H1 (cell line): ENCODE data around the gene MRPS12. TPM values are rescaled to one million over a fixed set of nuclear protein-coding genes. Genes with fewer than 3 reads are reported as not detected.

Source experiments
- ASH2L ChIP-seq: fragments of 200-600, 300-600 bp; sonication (generic); IDR thresholded peaks from one replicate; pipeline ENCODE4 v1.7.1; 2017; ENCODE audit warnings: low read length
- EP300 ChIP-seq, 2 experiments: IDR thresholded peaks; 1 replicate in 1 of 2; 2 replicates in 1 of 2; pipeline ENCODE4 v1.6.1; 2011 to 2012; ENCODE audit warnings: low read depth in 2 of 2, low read length in 2 of 2, mild to moderate bottlenecking in 2 of 2, borderline replicate concordance in 1 of 2, inconsistent platforms in 1 of 2, moderate library complexity in 1 of 2
- PHF8 ChIP-seq: fragments of 200-600 bp; sonication (generic); conservative IDR thresholded peaks from 2 replicates; pipeline ENCODE4 v1.7.1; 2012; ENCODE audit warnings: low read depth, mild to moderate bottlenecking, inconsistent platforms, low read length, moderate library complexity
- SP2 ChIP-seq: IDR thresholded peaks from 2 replicates; pipeline ENCODE4 v1.6.1; 2012; ENCODE audit warnings: mild to moderate bottlenecking, low read length, inconsistent platforms
- SRF ChIP-seq: IDR thresholded peaks from 2 replicates; pipeline ENCODE4 v1.6.1; 2011; ENCODE audit warnings: mild to moderate bottlenecking, low read depth, low read length, moderate library complexity
- TBP ChIP-seq: IDR thresholded peaks from 2 replicates; pipeline ENCODE4 v1.6.1; 2011; ENCODE audit warnings: low read depth, low read length, improper control_type of control experiment
- polyA plus RNA-seq, 7 experiments: library from polyadenylated mRNA; depleted of rRNA in 3 of 7; stranded (reverse) in 5 of 7; unstranded in 2 of 7; fragments of >200 nt in 5 of 7; fragments of 200-250 nt in 2 of 7; gene quantifications; 1 replicate in 5 of 7; 2 replicates in 1 of 7; 4 replicates in 1 of 7; pipeline versions ENCODE4 v1.2.1 to v1.2.3, GENCODE V29; 2011 to 2013; ENCODE audit warnings: missing spikeins in 2 of 7, mixed read lengths in 2 of 7
- total RNA-seq: library from RNA; stranded (reverse); fragmentation: NEBNext Ultra II Directional; extraction: Animal tissue kit (Norgen Biotek cat#: 25700); gene quantifications from 2 replicates; pipeline ENCODE4 v1.2.1, GENCODE V29; 2021
- TF ChIP-seq, protein P1 (sequence below): IDR thresholded peaks from 2 replicates; pipeline ENCODE4 v1.6.1; 2011; ENCODE audit warnings: low read depth, mild to moderate bottlenecking, low read length; ENCODE audit not compliant: insufficient read depth

MRPS12 gene
- total and polyA plus RNA-seq, 2 of the 8 experiments (the other 6 are each of a cell fraction or from before 2014, with no cell fraction given), result 79.0 to 175 TPM

GRCh38 chr19:38980583-38981374 is 50.0 kb downstream of the MRPS12 start (continued):
- TF ChIP-seq TBP (no peak), ASH2L (no peak), EP300 (IDR thresholded peaks at IDR 0.05; ENCODE audit: borderline replicate concordance in 1 of 2, low read depth in 2 of 2, low read length in 2 of 2) (no peak), SRF (no peak), SP2 (no peak), PHF8 (no peak)
- TF ChIP-seq, protein P1, sequence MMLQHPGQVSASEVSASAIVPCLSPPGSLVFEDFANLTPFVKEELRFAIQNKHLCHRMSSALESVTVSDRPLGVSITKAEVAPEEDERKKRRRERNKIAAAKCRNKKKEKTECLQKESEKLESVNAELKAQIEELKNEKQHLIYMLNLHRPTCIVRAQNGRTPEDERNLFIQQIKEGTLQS, result no peak

Other genes starting within 250 kb of the MRPS12 start
- 7.9 and 8.8 TPM in 2 replicates for gene CAPN12, start 186.5 kb upstream of the MRPS12 start, total RNA-seq
- 20.0 and 25.9 TPM in 2 replicates for gene CAPN12, start 186.5 kb upstream of the MRPS12 start, polyA plus RNA-seq (2011; rRNA removed)
- not detected in 2 replicates for gene LGALS7, start 157.4 kb upstream of the MRPS12 start, total RNA-seq
- 0.32 and 1.2 TPM in 2 replicates for gene LGALS7, start 157.4 kb upstream of the MRPS12 start, polyA plus RNA-seq (2011; rRNA removed)
- gene LGALS7B, start 141.7 kb upstream of the MRPS12 start, total RNA-seq, result not detected in 2 replicates
- gene LGALS7B, start 141.7 kb upstream of the MRPS12 start, polyA plus RNA-seq (2011; rRNA removed), result 3.6 and 6.2 TPM in 2 replicates
- 0.37 and 0.54 TPM in 2 replicates for gene LGALS4, start 118.0 kb upstream of the MRPS12 start, total RNA-seq
- 0.32 and 0.71 TPM in 2 replicates for gene LGALS4, start 118.0 kb upstream of the MRPS12 start, polyA plus RNA-seq (2011; rRNA removed)
- 101 and 103 TPM in 2 replicates for gene ECH1, start 99.2 kb upstream of the MRPS12 start, total RNA-seq
- gene ECH1, start 99.2 kb upstream of the MRPS12 start, polyA plus RNA-seq (2011; rRNA removed), result 147 and 173 TPM in 2 replicates
- gene HNRNPL, start 81.0 kb upstream of the MRPS12 start, total RNA-seq, result 711 and 779 TPM in 2 replicates
- gene HNRNPL, start 81.0 kb upstream of the MRPS12 start, polyA plus RNA-seq (2011; rRNA removed), result 403 and 404 TPM in 2 replicates
- 11.9 and 14.2 TPM in 2 replicates for gene RINL, start 52.7 kb upstream of the MRPS12 start, total RNA-seq
- gene RINL, start 52.7 kb upstream of the MRPS12 start, polyA plus RNA-seq (2011; rRNA removed), result 11.1 and 13.1 TPM in 2 replicates
- 6.1 and 6.5 TPM in 2 replicates for gene SIRT2, start 31.3 kb upstream of the MRPS12 start, total RNA-seq
- 10.0 and 11.8 TPM in 2 replicates for gene SIRT2, start 31.3 kb upstream of the MRPS12 start, polyA plus RNA-seq (2011; rRNA removed)
- gene NFKBIB, start 31.0 kb upstream of the MRPS12 start, total RNA-seq, result 36.3 and 37.3 TPM in 2 replicates
- gene NFKBIB, start 31.0 kb upstream of the MRPS12 start, polyA plus RNA-seq (2011; rRNA removed), result 44.1 and 62.3 TPM in 2 replicates
- 0.56 and 0.73 TPM in 2 replicates for gene CCER2, start 18.8 kb upstream of the MRPS12 start, total RNA-seq
- gene CCER2, start 18.8 kb upstream of the MRPS12 start, polyA plus RNA-seq (2011; rRNA removed), result 0.32 and 0.71 TPM in 2 replicates
- gene SARS2, start 181 bp upstream of the MRPS12 start, total RNA-seq, result 59.2 and 68.0 TPM in 2 replicates
- gene SARS2, start 181 bp upstream of the MRPS12 start, polyA plus RNA-seq (2011; rRNA removed), result 102 and 139 TPM in 2 replicates
- gene FBXO17, start 44.8 kb downstream of the MRPS12 start, total RNA-seq, result 14.5 and 15.3 TPM in 2 replicates
- 11.7 and 19.9 TPM in 2 replicates for gene FBXO17, start 44.8 kb downstream of the MRPS12 start, polyA plus RNA-seq (2011; rRNA removed)
- gene FBXO27, start 101.6 kb downstream of the MRPS12 start, total RNA-seq, result 18.8 and 25.5 TPM in 2 replicates
- 10.9 and 16.8 TPM in 2 replicates for gene FBXO27, start 101.6 kb downstream of the MRPS12 start, polyA plus RNA-seq (2011; rRNA removed)
- 0.50 and 0.98 TPM in 2 replicates for gene ACP7, start 153.4 kb downstream of the MRPS12 start, total RNA-seq
- gene ACP7, start 153.4 kb downstream of the MRPS12 start, polyA plus RNA-seq (2011; rRNA removed), result 0.27 and 0.58 TPM in 2 replicates
- 64.4 and 67.6 TPM in 2 replicates for gene PAK4, start 194.8 kb downstream of the MRPS12 start, total RNA-seq
- 50.7 and 107 TPM in 2 replicates for gene PAK4, start 194.8 kb downstream of the MRPS12 start, polyA plus RNA-seq (2011; rRNA removed)